Neural cell (in vitro differentiated cells): Measurements from ENCODE around the gene MACC1. TPM values are rescaled to one million over a fixed set of nuclear protein-coding genes. Genes with fewer than 3 reads are reported as not detected.

ENCODE experiments used
- H2AFZ ChIP-seq: fragments of 200-600, 300-800 bp; sonication (generic), shearing (Covaris generic); 2 replicates; pipeline ENCODE4 v1.6.0; 2014; ENCODE audit warnings: low read depth, mild to moderate bottlenecking, antibody characterized with exemption, low read length, moderate library complexity
- H3F3A ChIP-seq: fragments of 200-600 bp; shearing (Covaris generic); 2 replicates; pipeline ENCODE4 v1.6.1; 2016; ENCODE audit warnings: mild to moderate bottlenecking, moderate library complexity, mixed read lengths, antibody characterized with exemption, low read length; ENCODE audit not compliant: insufficient read depth, poor library complexity, severe bottlenecking
- H3K27ac ChIP-seq: fragments of 200-600, 300-800 bp; sonication (generic), shearing (Covaris generic); 2 replicates; pipeline ENCODE4 v1.5.1; 2014; ENCODE audit warnings: mild to moderate bottlenecking, low read length, moderate library complexity
- H3K27me3 ChIP-seq: fragments of 300-800, 200-600 bp; sonication (generic), shearing (Covaris generic); 2 replicates; pipeline ENCODE4 v1.6.0; 2014; ENCODE audit warnings: mild to moderate bottlenecking, low read depth, low read length, moderate library complexity; ENCODE audit not compliant: insufficient read depth
- H3K36me3 ChIP-seq: fragments of 300-800, 200-600 bp; sonication (generic), shearing (Covaris generic); 2 replicates; pipeline ENCODE4 v1.5.1; 2014; ENCODE audit warnings: mild to moderate bottlenecking, antibody characterized with exemption, low read length, moderate library complexity; ENCODE audit not compliant: insufficient read depth
- H3K4me2 ChIP-seq: fragments of 300-800, 200-600 bp; sonication (generic), shearing (Covaris generic); 2 replicates; pipeline ENCODE4 v1.6.0; 2014; ENCODE audit warnings: mild to moderate bottlenecking, low read length
- H3K4me3 ChIP-seq: fragments of 300-800, 200-600 bp; sonication (generic), shearing (Covaris generic); 2 replicates; pipeline ENCODE4 v1.5.1; 2014; ENCODE audit warnings: mild to moderate bottlenecking, low read length, moderate library complexity
- H3K79me2 ChIP-seq: fragments of 200-600 bp; shearing (Covaris generic); replicated peaks from 2 replicates; pipeline ENCODE4 v1.6.0; 2014; ENCODE audit warnings: mild to moderate bottlenecking, low read length, moderate library complexity; ENCODE audit not compliant: insufficient read depth
- H3K9ac ChIP-seq: fragments of 300-800, 200-600 bp; sonication (generic), shearing (Covaris generic); 2 replicates; pipeline ENCODE4 v1.6.1; 2016; ENCODE audit warnings: mild to moderate bottlenecking, low read length, mixed read lengths
- H3K9me2 ChIP-seq: fragments of 200-600 bp; shearing (Covaris generic); 2 replicates; pipeline ENCODE4 v1.6.1; 2016; ENCODE audit warnings: mild to moderate bottlenecking, low read length, mixed read lengths; ENCODE audit not compliant: insufficient read depth
- H3K9me3 ChIP-seq: fragments of 200-600, 300-800 bp; sonication (generic), shearing (Covaris generic); 2 replicates; pipeline ENCODE4 v1.6.1; 2016; ENCODE audit warnings: mild to moderate bottlenecking, mixed run types, low read length, moderate library complexity, mixed read lengths
- H4K20me1 ChIP-seq: fragments of 200-600 bp; shearing (Covaris generic); 2 replicates; pipeline ENCODE4 v1.6.1; 2016; ENCODE audit warnings: mild to moderate bottlenecking, mixed run types; ENCODE audit not compliant: insufficient read depth
- EP300 ChIP-seq: fragments of 450-650 bp; conservative IDR thresholded peaks from 2 replicates; pipeline ENCODE4 v1.6.1; 2014; ENCODE audit warnings: antibody characterized with exemption, mild to moderate bottlenecking, moderate library complexity; ENCODE audit not compliant: poor library complexity, severe bottlenecking
- EZH2 ChIP-seq: fragments of 200-600, 300-800 bp; shearing (Covaris generic), sonication (generic); IDR thresholded peaks from 2 replicates; pipeline ENCODE4 v1.6.1; 2014; ENCODE audit warnings: antibody characterized with exemption, low read length, borderline replicate concordance, mild to moderate bottlenecking; ENCODE audit not compliant: insufficient read depth, poor library complexity, severe bottlenecking
- MXI1 ChIP-seq: fragments of 450-650 bp; conservative IDR thresholded peaks from 2 replicates; pipeline ENCODE4 v1.6.1; 2014; ENCODE audit warnings: antibody characterized with exemption, mild to moderate bottlenecking; ENCODE audit not compliant: poor library complexity, severe bottlenecking
- POLR2AphosphoS5 ChIP-seq: IDR thresholded peaks from 2 replicates; pipeline ENCODE4 v1.6.1; 2012
- RAD21 ChIP-seq: fragments of 450-650 bp; conservative IDR thresholded peaks from 2 replicates; pipeline ENCODE4 v1.6.1; 2014; ENCODE audit warnings: antibody characterized with exemption, mild to moderate bottlenecking, moderate library complexity
- SMC3 ChIP-seq: fragments of 450-650 bp; conservative IDR thresholded peaks from 2 replicates; pipeline ENCODE4 v1.6.1; 2014; ENCODE audit warnings: antibody characterized with exemption, mild to moderate bottlenecking, moderate library complexity; ENCODE audit not compliant: poor library complexity
- TAF1 ChIP-seq: IDR thresholded peaks from 2 replicates; pipeline ENCODE4 v1.6.1; 2012; ENCODE audit warnings: low read depth
- polyA plus RNA-seq: library from polyadenylated mRNA; depleted of rRNA; stranded (reverse); fragments of >200 nt; gene quantifications from 2 replicates; pipeline ENCODE4 v1.2.3, GENCODE V29; 2014
- TF ChIP-seq, protein P1 (sequence below): fragments of 450-650 bp; IDR thresholded peaks from 2 replicates; pipeline ENCODE4 v1.5.1; 2014; ENCODE audit warnings: antibody characterized with exemption, mild to moderate bottlenecking, moderate library complexity; ENCODE audit not compliant: poor library complexity, severe bottlenecking
- TF ChIP-seq, protein P2 (sequence below): IDR thresholded peaks from 2 replicates; pipeline ENCODE4 v1.6.1; 2012; ENCODE audit warnings: borderline replicate concordance

The MACC1 gene
- polyA plus RNA-seq, 1 donor from 2014 or later: 0.20 TPM

DNA sequence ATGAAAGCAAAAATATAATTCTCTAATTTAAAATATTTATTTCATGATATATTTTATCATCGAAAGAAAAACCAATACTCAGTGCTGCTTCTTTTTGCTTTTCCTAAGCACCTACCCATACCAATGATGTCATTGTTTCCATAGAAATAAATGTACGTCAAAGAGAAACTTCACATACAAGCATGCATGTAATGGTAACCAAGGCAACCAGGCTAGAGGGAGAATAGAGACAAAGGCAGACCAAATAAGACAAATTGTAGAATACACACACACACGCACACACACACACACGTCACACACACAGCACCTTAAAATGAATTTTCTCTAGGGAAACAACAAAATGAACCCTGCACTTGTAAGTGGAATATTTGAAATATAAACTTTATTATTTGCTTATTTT lies 75.5 kb downstream of the MACC1 start:
- Histone ChIP-seq H3K79me2 (no peaks in the 10 kb centered on the region), H3K4me2 (peak overlapping the region; percentile 62), H3K9me3 (no peaks in the 10 kb centered on the region), H3F3A (no peaks in the 10 kb centered on the region), H3K9me2 (no peaks in the 10 kb centered on the region), H3K27ac (peak overlapping the region; percentile 98), H3K4me3 (peak overlapping the region; percentile 36), H3K27me3 (no peaks in the 10 kb centered on the region), H2AFZ (peak overlapping the region; percentile 15), H4K20me1 (no peaks in the 10 kb centered on the region), H3K9ac (peak overlapping the region; percentile 63), H3K36me3 (no peaks in the 10 kb centered on the region)
- TF ChIP-seq POLR2AphosphoS5 (peak; percentile 77), TAF1 (no peak), MXI1 (no peak), EZH2 (no peak), RAD21 (peak; percentile 51), SMC3 (peak; percentile 34), EP300 (peak; percentile 95)
- TF ChIP-seq, protein P1, sequence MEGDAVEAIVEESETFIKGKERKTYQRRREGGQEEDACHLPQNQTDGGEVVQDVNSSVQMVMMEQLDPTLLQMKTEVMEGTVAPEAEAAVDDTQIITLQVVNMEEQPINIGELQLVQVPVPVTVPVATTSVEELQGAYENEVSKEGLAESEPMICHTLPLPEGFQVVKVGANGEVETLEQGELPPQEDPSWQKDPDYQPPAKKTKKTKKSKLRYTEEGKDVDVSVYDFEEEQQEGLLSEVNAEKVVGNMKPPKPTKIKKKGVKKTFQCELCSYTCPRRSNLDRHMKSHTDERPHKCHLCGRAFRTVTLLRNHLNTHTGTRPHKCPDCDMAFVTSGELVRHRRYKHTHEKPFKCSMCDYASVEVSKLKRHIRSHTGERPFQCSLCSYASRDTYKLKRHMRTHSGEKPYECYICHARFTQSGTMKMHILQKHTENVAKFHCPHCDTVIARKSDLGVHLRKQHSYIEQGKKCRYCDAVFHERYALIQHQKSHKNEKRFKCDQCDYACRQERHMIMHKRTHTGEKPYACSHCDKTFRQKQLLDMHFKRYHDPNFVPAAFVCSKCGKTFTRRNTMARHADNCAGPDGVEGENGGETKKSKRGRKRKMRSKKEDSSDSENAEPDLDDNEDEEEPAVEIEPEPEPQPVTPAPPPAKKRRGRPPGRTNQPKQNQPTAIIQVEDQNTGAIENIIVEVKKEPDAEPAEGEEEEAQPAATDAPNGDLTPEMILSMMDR: no peak
- TF ChIP-seq, protein P2, sequence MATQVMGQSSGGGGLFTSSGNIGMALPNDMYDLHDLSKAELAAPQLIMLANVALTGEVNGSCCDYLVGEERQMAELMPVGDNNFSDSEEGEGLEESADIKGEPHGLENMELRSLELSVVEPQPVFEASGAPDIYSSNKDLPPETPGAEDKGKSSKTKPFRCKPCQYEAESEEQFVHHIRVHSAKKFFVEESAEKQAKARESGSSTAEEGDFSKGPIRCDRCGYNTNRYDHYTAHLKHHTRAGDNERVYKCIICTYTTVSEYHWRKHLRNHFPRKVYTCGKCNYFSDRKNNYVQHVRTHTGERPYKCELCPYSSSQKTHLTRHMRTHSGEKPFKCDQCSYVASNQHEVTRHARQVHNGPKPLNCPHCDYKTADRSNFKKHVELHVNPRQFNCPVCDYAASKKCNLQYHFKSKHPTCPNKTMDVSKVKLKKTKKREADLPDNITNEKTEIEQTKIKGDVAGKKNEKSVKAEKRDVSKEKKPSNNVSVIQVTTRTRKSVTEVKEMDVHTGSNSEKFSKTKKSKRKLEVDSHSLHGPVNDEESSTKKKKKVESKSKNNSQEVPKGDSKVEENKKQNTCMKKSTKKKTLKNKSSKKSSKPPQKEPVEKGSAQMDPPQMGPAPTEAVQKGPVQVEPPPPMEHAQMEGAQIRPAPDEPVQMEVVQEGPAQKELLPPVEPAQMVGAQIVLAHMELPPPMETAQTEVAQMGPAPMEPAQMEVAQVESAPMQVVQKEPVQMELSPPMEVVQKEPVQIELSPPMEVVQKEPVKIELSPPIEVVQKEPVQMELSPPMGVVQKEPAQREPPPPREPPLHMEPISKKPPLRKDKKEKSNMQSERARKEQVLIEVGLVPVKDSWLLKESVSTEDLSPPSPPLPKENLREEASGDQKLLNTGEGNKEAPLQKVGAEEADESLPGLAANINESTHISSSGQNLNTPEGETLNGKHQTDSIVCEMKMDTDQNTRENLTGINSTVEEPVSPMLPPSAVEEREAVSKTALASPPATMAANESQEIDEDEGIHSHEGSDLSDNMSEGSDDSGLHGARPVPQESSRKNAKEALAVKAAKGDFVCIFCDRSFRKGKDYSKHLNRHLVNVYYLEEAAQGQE: peak; percentile 59

DNA sequence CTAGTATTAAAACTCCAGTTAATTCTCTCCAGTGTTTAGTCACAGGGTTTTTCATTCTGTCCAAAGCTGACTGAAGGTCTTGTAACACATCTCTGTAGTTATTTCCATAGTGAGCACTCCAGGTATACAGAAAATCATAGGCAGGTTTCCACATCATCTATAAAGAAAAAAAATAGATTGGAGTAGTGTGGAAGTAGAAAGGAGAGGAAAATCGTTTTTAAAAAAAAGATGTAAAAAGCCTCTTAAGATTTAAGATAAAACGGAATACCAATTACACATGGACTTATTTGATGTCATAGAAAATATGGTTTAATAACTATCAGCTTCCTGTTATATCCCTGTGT lies 76.2 kb downstream of the MACC1 start:
- peak overlapping the region; percentile 63 for H3K9ac ChIP-seq
- no peaks in the 10 kb centered on the region for H3K27me3 ChIP-seq
- H3K36me3 ChIP-seq: no peaks in the 10 kb centered on the region
- H3K9me2 ChIP-seq: no peaks in the 10 kb centered on the region
- H3K4me3 ChIP-seq: peak overlapping the region; percentile 16
- H3K9me3 ChIP-seq: no peaks in the 10 kb centered on the region
- peak overlapping the region; percentile 62 for H3K4me2 ChIP-seq
- H3K79me2 ChIP-seq: no peaks in the 10 kb centered on the region
- TF ChIP-seq RAD21 (peak; percentile 17), POLR2AphosphoS5 (no peak), EZH2 (no peak)
- no peaks in the 10 kb centered on the region for H4K20me1 ChIP-seq
- peak overlapping the region; percentile 98 for H3K27ac ChIP-seq
- no peaks in the 10 kb centered on the region for H3F3A ChIP-seq
- peak overlapping the region; percentile 10 for H2AFZ ChIP-seq
